Endometrial microvascular endothelial cells (primary cell): ENCODE measurements around the gene FAM98C. TPM values are rescaled to one million over a fixed set of nuclear protein-coding genes. Genes with fewer than 3 reads are reported as not detected.

ENCODE experiments used
- in situ Hi-C: cut with HindIII; loops from 2 replicates; pipeline ENCODE4 v1.10.0; 2017; ENCODE audit warnings: low sequenced_read_pairs, low pct_unique_long_range_greater_than_20kb; ENCODE audit errors: inconsistent ontology term
- total RNA-seq: library from RNA; depleted of rRNA; stranded (reverse); fragments of >200 nt; gene quantifications from one replicate; pipeline ENCODE4 v1.2.3, GENCODE V29; 2015; ENCODE audit errors: inconsistent ontology term

FAM98C gene
- total RNA-seq, 1 donor from 2014 or later: 12.9 TPM

DNA sequence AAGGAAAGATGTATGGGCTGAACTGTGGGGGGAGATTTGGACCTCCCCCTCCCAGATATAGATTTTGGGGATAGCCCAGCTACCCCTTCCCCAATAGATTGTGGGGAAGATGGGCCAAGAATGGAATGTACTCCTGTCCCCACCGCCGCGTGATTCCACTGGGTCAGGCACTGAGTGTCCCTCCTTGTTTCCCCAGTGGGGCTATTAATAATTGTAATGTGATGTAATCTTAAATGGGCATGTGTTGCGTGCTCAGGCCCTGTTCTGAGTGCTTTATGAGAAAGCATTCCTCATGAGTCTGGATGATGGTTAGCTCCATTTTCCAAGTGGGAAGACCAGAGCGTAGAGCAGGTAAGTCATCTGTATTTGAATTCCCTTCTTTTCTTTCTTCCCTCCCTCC lies 27.1 kb upstream of the FAM98C start:
- in situ Hi-C loops: no loop called here

- in situ Hi-C loops: no loop called here
Observed at GRCh38 chr19:38376576-38376975, 26.3 kb upstream of the FAM98C start.

DNA sequence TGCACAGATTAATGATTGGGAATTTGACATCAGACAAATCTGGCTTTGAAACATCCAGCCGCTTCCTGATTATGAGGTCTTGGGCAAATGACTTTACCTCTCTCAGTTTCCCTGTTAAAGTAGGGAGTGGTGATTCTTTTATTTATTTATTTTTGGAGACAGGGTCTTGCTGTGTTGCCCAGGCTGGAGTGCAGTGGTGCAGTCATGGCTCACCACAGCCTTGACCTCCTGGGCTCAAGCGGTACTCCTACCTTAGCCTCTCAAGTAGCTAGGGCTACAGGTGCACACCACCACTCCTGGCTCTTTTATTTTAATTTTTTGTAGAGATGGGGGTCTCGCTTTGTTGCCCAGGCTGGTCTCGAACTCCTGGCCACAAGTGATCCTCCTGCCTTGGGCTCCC lies 25.8 kb upstream of the FAM98C start:
- in situ Hi-C loops: no loop called here

DNA sequence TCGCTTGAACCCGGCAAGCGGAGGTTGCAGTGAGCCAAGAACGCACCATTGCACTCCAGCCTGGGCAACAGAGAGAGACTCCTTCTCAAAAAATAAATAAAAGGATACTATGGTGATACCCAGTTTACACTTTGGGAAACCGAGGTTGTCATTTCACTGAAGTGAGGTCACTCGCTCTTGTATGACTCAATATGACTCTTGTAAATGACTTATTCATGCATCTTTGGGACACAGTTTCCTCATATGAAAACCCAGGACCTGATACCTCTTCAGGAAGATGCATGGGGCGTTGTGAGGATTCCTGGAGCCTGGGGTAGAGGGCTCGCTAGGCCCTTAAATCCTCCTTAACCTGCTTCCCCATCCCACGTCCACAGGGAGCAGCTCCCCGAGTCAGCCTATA lies 24.0 kb upstream of the FAM98C start:
- in situ Hi-C loops: no loop called here

DNA sequence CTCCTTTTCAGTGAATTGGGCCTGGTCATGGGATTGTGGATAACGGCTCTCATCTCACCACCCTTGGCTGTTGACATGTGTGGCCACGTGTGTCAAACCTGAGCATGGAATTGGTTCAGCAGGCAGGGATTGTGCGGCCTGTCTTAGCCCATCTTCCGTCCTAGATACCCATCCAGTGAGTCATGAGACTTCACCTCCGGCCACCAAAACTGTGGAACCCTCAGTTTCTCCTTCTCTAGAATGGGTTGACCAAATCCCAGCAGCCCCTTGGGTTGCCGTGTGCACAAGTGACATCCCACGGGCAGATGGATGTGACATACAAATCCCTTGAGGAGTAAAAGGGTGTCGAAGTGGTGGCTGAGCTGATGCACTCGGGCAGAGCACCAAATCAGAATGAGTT lies 21.8 kb upstream of the FAM98C start:
- in situ Hi-C loops: no loop called here

DNA sequence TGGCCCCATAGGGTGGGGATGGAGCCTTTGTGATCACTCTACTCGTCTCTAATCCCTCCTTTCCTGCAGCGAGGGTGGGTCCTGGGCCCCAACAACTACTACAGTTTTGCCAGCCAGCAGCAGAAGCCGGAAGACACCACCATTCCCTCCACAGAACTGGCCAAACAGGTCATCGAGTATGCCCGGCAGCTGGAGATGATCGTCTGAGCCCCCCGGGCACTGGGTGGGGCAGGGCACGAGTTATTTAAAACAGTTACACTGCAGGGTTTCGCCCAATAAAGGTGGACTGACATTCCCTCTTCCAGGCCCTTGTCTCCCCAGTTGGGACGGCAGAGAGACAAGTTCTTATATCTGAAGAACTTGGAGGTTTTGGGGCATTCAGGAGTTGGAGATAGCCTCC lies 19.7 kb upstream of the FAM98C start:
- in situ Hi-C loops: no loop called here

DNA sequence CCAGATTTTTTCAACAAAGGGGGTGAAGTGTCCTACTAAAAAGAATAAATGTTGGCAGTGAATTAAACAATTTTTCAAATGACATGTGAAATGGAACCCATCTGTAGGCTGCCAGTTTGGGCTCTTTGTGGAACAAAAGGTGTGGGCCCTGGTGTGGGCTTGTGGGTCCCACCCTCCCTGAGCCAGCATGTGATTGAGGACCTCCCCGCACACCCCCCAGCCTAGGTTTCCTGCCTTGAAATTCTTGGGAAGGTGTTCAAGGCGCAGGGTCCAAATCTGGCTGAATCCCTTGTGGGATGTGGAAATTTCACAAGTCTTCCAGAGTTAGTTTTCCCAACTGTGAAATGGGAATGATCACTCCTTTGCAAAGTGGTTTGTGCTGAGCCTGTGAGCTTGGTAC lies 19.1 kb upstream of the FAM98C start:
- in situ Hi-C loops: no loop called here

DNA sequence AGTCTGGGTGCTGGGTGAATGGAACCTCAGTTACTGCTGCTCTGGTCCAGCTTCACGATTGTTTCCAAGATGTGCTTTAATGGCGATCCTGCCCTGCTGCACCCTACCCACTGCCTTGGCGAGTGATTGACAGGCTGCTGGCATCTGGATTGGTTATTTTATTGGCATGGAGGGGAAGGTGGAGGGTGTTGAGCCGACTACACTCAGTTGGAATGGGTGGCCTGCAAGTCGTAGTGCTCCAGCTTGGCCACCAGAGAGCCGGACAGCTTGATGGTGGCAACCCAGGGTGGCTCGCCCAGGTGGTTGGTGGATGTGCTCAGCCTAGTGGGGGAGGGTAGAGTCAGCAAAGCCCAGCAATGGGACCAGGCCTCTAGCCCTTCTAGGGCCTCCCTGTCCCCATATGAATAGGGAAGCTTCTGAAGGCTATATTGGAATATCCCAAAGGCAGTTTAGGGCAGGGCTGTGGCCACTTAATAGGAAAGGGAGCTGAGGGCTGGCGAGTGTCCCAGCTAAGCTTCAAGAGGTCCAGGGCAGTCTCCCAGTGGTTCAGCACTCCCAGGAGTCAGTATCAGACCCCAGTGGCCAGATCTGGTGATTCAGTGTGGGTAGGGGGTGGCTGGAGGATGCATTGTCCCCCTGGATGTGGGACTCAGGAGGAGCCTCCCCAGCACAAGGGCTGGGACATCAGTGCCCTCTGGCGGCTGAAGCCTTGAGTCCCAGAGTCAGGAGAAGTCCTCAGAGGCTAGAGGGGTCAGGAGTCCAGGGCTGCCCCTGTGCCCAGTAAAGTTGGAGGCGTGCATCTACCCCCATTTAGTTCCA lies 18.5 kb upstream of the FAM98C start:
- in situ Hi-C loops: no loop called here

GRCh38 chr19:38385057-38385803 lies 17.7 kb upstream of the FAM98C start:
- in situ Hi-C loops: no loop called here

DNA sequence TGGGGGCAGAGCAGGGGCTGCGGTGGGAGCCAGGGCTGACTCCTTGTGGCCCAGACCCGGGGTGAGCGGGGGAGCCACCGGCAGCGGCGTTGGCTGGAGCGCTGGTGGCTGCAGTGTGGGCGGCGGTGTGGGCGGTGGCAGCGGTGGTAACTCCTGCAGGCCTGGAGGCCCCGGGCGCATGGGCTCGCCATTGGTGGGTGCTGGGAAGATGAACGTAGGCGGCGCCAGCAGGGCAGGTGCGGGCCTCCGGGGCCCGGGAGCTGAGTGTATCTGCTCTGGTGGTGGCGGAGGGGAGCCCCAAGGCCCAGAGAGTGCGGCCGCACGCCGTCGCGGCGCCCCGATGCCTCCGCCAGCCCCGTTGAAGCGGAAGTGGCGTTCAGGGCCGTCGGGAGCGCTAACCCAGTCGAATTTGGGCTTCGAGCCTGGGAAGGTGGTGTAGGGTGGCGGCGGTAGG lies 17.1 kb upstream of the FAM98C start:
- in situ Hi-C loops: no loop called here

GRCh38 chr19:38386300-38386970 lies 16.5 kb upstream of the FAM98C start:
- in situ Hi-C loops: no loop called here

GRCh38 chr19:38386971-38387549 lies 15.8 kb upstream of the FAM98C start:
- in situ Hi-C loops: no loop called here

- in situ Hi-C loops: no loop called here
Observed at GRCh38 chr19:38387550-38388348, 15.1 kb upstream of the FAM98C start, which contains the start of gene GGN. Gene GGN, minus strand, starts transcription at chr19:38388034. Its CDS starts 773 bp downstream, at chr19:38387261.

DNA sequence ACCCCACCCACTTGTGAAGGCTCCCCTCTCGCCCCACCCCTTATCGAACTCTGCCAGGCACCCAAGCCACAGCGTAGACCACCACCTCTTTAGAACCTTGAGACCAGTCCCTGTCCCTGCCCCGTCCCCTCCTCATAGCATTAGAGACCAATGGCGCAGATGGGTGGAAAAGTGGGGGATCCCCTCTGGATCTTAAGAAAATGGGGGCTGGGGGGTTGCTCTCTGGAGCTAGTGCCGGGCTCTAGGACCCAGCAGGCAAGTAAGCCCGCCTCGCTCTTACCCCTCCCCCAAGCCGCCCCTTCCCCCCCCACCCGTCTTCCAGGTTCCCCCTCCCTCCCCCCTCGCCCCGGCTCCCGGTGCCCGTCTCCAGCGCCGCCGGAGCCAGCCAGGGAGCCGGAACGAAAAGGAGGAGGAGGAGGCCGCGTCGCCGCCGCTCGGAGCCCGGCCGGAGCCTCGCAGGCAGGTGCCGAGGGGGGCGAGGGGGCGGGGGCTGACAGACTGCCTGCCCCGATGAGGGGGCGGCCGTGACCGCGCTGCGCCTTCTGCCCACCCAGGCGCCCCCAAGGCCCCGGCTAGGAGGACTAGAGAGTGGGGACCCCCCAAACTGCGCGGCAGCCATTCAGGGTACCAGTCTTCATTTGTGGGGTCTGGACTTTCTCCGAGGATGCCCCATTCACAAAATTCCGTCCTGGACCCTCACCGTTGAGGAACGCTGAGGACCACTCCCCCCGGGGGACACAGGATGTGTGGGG lies 14.4 kb upstream of the FAM98C start, which contains the start of gene SPRED3:
Gene SPRED3, plus strand, starts transcription at position 349 of the 752 bp plus-strand sequence. CDS start 1,606 bp downstream, outside the sequence.
- in situ Hi-C loops: no loop called here

- in situ Hi-C loops: no loop called here
Observed at GRCh38 chr19:38389101-38389925, 13.6 kb upstream of the FAM98C start.

GRCh38 chr19:38389957-38390924 lies 12.7 kb upstream of the FAM98C start:
- in situ Hi-C loops: no loop called here
